Measurements from ENCODE around the gene ABTB2. TPM values are rescaled to one million over a fixed set of nuclear protein-coding genes. Genes with fewer than 3 reads are reported as not detected.

Gene ABTB2
- total RNA-seq, 1 experiment from 2014 or later: not detected

DNA sequence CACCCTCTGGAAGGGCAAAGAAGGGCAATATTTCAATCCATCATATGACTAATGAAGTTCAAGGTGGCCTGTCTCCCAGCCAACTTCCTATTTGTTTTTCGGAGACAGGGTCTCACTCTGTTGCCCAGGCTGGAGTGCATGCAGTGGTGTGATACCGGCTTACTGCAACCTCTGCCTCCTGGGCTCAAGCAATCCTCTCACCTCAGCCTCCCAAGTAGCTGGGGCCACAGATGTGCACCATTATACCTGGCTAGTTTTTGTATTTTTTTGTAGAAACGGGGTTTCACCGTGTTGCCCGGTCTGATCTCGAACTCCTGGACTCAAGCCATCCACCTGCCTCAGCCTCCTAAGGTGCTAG, 13.4 kb downstream of the ABTB2 start:
- Histone ChIP-seq H3K4me2 (ENCODE audit: low read depth, low read length, poor library complexity, severe bottlenecking) (no peak overlapping the region), H4K20me1 (ENCODE audit: insufficient read depth, low read depth, low read length) (no peaks in the 10 kb centered on the region), H3K9ac (ENCODE audit: low read length) (no peak overlapping the region), H3K9me3 (ENCODE audit: low read length) (no peaks in the 10 kb centered on the region), H2AFZ (ENCODE audit: low read length) (no peak overlapping the region), H3K27me3 (ENCODE audit: low read length) (no peaks in the 10 kb centered on the region), H3K4me3 (ENCODE audit: low read length) (no peak overlapping the region), H3K27ac (ENCODE audit: low read length) (no peak overlapping the region), H3K4me1 (ENCODE audit: low read length) (no peaks in the 10 kb centered on the region; the same call in 1 of the 2 replicates), H3K36me3 (ENCODE audit: insufficient read depth, low read length) (no peaks in the 10 kb centered on the region), H3K9me2 (replicated peaks; ENCODE audit: insufficient read depth, low read length) (no peaks in the 10 kb centered on the region), H3K79me2 (ENCODE audit: low read length) (no peaks in the 10 kb centered on the region)
- no peak for DNase-seq

DNA sequence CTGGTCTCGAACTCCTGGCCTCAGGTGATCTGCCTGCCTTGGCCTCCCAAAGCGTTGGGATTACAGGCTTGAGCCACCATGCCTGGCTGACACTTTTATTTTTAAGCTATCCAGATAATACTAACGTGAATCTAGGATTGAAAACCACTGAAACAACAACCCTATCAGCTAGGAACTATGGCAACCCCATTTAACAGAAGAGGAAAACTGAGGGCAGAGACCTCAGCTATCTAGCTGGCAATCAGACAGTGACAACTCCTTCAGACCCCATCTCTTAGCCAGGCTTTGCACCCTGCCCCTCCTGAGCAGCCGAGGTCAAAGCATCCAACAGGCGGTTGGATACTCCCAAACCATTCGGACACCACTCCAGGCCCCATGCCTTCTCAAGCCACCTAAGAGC, 14.1 kb downstream of the ABTB2 start:
- no peaks in the 10 kb centered on the region for H3K27me3 ChIP-seq (ENCODE audit: low read length)
- H3K4me1 ChIP-seq (ENCODE audit: low read length): no peaks in the 10 kb centered on the region; the same call in 1 of the 2 replicates
- H2AFZ ChIP-seq (ENCODE audit: low read length): no peak overlapping the region
- H3K36me3 ChIP-seq (ENCODE audit: insufficient read depth, low read length): no peaks in the 10 kb centered on the region
- no peak overlapping the region for H3K4me3 ChIP-seq (ENCODE audit: low read length)
- no peaks in the 10 kb centered on the region for H3K79me2 ChIP-seq (ENCODE audit: low read length)
- no peak overlapping the region for H3K27ac ChIP-seq (ENCODE audit: low read length)
- H3K9me3 ChIP-seq (ENCODE audit: low read length): no peaks in the 10 kb centered on the region
- H3K9me2 ChIP-seq (replicated peaks; ENCODE audit: insufficient read depth, low read length): no peaks in the 10 kb centered on the region
- no peak for DNase-seq
- H4K20me1 ChIP-seq (ENCODE audit: insufficient read depth, low read depth, low read length): no peaks in the 10 kb centered on the region
- H3K4me2 ChIP-seq (ENCODE audit: low read depth, low read length, poor library complexity, severe bottlenecking): no peak overlapping the region
- H3K9ac ChIP-seq (ENCODE audit: low read length): no peak overlapping the region

DNA sequence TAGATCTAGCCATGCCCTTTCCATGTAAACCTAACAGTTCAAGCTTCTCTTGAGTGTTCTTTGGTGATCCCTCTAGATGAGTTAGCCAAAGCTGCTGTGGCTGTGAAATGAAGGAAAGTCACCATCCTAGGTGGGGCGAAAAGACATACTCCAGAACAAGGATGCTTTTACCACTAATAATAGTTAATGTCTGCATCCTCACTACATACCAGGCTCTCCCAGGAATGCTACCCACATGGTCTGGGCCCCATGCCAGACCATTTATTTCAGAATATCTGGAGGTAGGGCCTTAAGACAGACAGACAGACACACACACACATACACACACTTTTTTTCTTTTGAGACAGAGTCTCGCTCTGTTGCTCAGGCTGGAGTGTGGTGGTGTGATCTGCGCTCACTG, 14.7 kb downstream of the ABTB2 start:
- no peaks in the 10 kb centered on the region for H3K79me2 ChIP-seq (ENCODE audit: low read length)
- H3K27ac ChIP-seq (ENCODE audit: low read length): no peak overlapping the region
- H3K9me2 ChIP-seq (replicated peaks; ENCODE audit: insufficient read depth, low read length): no peaks in the 10 kb centered on the region
- no peak overlapping the region for H3K4me2 ChIP-seq (ENCODE audit: low read depth, low read length, poor library complexity, severe bottlenecking)
- no peaks in the 10 kb centered on the region for H3K9me3 ChIP-seq (ENCODE audit: low read length)
- no peaks in the 10 kb centered on the region; the same call in 1 of the 2 replicates for H3K4me1 ChIP-seq (ENCODE audit: low read length)
- H3K36me3 ChIP-seq (ENCODE audit: insufficient read depth, low read length): no peaks in the 10 kb centered on the region
- no peak overlapping the region for H2AFZ ChIP-seq (ENCODE audit: low read length)
- H3K27me3 ChIP-seq (ENCODE audit: low read length): no peaks in the 10 kb centered on the region
- no peak overlapping the region for H3K9ac ChIP-seq (ENCODE audit: low read length)
- H4K20me1 ChIP-seq (ENCODE audit: insufficient read depth, low read depth, low read length): no peaks in the 10 kb centered on the region
- DNase-seq: no peak
- no peak overlapping the region for H3K4me3 ChIP-seq (ENCODE audit: low read length)

DNA sequence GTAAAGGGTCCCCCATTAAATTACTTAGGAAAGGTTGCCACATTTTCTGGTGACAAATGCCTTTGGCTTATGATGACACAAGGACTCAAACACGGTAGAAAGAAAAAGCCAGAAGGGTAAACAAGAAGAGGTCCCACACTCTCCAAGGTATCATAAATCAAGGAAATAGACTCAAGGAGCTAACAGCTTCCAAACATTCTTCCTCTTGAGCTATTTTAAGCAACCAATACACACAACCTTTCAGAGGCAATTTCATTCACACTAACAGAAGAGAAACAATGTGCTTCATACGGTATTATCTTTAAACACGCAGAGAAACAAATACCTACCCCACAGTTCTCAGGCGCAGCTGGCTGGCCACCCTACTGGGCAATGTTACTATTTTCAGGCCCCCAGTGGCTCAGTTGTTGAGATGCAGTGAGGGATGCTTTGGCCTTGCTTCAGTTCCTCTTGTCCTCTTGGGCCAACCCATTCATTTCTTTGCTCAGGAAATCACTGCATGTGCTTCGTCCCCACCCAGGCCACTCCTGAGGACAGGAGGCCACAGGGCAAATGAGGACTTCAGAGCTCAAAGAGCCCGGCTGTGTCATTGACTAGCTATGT, 15.8 kb downstream of the ABTB2 start:
- no peaks in the 10 kb centered on the region for H3K36me3 ChIP-seq (ENCODE audit: insufficient read depth, low read length)
- no peak overlapping the region for H2AFZ ChIP-seq (ENCODE audit: low read length)
- no peak overlapping the region for H3K27ac ChIP-seq (ENCODE audit: low read length)
- H3K4me2 ChIP-seq (ENCODE audit: low read depth, low read length, poor library complexity, severe bottlenecking): no peak overlapping the region
- H3K9me2 ChIP-seq (replicated peaks; ENCODE audit: insufficient read depth, low read length): no peaks in the 10 kb centered on the region
- no peaks in the 10 kb centered on the region for H4K20me1 ChIP-seq (ENCODE audit: insufficient read depth, low read depth, low read length)
- no peaks in the 10 kb centered on the region for H3K9me3 ChIP-seq (ENCODE audit: low read length)
- H3K4me3 ChIP-seq (ENCODE audit: low read length): no peak overlapping the region
- DNase-seq: no peak
- H3K79me2 ChIP-seq (ENCODE audit: low read length): no peaks in the 10 kb centered on the region
- H3K9ac ChIP-seq (ENCODE audit: low read length): no peak overlapping the region
- H3K4me1 ChIP-seq (ENCODE audit: low read length): no peaks in the 10 kb centered on the region; the same call in 1 of the 2 replicates
- no peaks in the 10 kb centered on the region for H3K27me3 ChIP-seq (ENCODE audit: low read length)

DNA sequence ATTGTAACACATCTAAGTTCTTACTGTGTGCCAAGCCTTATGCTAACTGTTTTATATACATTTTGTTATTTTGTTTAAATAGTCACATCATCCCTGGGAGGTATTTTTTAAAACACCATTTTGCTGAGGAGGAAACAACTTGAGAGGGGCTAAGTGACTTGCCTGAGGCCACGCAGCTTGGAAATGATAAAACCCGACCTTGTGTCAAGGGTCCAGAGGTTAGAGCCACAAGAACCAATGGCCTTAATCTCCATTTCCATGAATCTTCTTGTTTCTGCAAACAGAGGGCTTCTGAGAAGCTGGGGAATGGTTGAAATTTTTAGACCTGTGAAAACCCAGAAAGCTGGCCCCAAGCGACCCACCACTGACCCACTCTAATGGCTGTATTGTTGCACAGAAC, 16.7 kb downstream of the ABTB2 start:
- no peak overlapping the region for H3K4me3 ChIP-seq (ENCODE audit: low read length)
- no peak overlapping the region for H3K9ac ChIP-seq (ENCODE audit: low read length)
- H4K20me1 ChIP-seq (ENCODE audit: insufficient read depth, low read depth, low read length): no peaks in the 10 kb centered on the region
- H3K36me3 ChIP-seq (ENCODE audit: insufficient read depth, low read length): no peaks in the 10 kb centered on the region
- no peaks in the 10 kb centered on the region for H3K9me3 ChIP-seq (ENCODE audit: low read length)
- no peak for DNase-seq
- H3K27me3 ChIP-seq (ENCODE audit: low read length): no peaks in the 10 kb centered on the region
- no peak overlapping the region for H2AFZ ChIP-seq (ENCODE audit: low read length)
- H3K27ac ChIP-seq (ENCODE audit: low read length): no peak overlapping the region
- no peaks in the 10 kb centered on the region for H3K79me2 ChIP-seq (ENCODE audit: low read length)
- H3K4me1 ChIP-seq (ENCODE audit: low read length): no peaks in the 10 kb centered on the region; the same call in 1 of the 2 replicates
- H3K4me2 ChIP-seq (ENCODE audit: low read depth, low read length, poor library complexity, severe bottlenecking): no peak overlapping the region
- no peaks in the 10 kb centered on the region for H3K9me2 ChIP-seq (replicated peaks; ENCODE audit: insufficient read depth, low read length)

DNA sequence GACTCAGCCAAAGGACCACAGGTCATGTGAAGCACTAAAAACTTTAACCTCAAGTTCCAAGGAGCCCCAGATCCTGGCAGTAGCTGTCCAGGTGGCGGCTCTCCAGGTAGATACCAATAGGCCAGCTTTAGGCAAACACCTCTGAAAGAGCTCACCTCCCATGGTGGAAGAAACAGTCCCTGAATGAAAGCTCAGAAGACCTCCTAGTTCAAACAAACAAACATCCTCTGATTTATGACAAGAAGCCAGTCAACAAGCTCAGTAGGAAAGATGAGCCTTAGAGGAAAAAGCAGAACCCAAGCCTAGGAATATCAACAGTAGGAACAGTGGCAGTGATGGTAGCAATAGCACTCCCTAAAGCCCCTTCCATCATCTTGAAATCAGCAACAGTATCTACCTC, 17.2 kb downstream of the ABTB2 start:
- H4K20me1 ChIP-seq (ENCODE audit: insufficient read depth, low read depth, low read length): no peaks in the 10 kb centered on the region
- no peak overlapping the region for H2AFZ ChIP-seq (ENCODE audit: low read length)
- no peak overlapping the region for H3K4me2 ChIP-seq (ENCODE audit: low read depth, low read length, poor library complexity, severe bottlenecking)
- DNase-seq: no peak
- H3K9me3 ChIP-seq (ENCODE audit: low read length): no peaks in the 10 kb centered on the region
- no peak overlapping the region for H3K4me3 ChIP-seq (ENCODE audit: low read length)
- H3K36me3 ChIP-seq (ENCODE audit: insufficient read depth, low read length): no peaks in the 10 kb centered on the region
- H3K27me3 ChIP-seq (ENCODE audit: low read length): no peaks in the 10 kb centered on the region
- H3K9me2 ChIP-seq (replicated peaks; ENCODE audit: insufficient read depth, low read length): no peaks in the 10 kb centered on the region
- H3K9ac ChIP-seq (ENCODE audit: low read length): no peak overlapping the region
- H3K27ac ChIP-seq (ENCODE audit: low read length): no peak overlapping the region
- H3K4me1 ChIP-seq (ENCODE audit: low read length): no peaks in the 10 kb centered on the region; the same call in 1 of the 2 replicates
- H3K79me2 ChIP-seq (ENCODE audit: low read length): no peaks in the 10 kb centered on the region

DNA sequence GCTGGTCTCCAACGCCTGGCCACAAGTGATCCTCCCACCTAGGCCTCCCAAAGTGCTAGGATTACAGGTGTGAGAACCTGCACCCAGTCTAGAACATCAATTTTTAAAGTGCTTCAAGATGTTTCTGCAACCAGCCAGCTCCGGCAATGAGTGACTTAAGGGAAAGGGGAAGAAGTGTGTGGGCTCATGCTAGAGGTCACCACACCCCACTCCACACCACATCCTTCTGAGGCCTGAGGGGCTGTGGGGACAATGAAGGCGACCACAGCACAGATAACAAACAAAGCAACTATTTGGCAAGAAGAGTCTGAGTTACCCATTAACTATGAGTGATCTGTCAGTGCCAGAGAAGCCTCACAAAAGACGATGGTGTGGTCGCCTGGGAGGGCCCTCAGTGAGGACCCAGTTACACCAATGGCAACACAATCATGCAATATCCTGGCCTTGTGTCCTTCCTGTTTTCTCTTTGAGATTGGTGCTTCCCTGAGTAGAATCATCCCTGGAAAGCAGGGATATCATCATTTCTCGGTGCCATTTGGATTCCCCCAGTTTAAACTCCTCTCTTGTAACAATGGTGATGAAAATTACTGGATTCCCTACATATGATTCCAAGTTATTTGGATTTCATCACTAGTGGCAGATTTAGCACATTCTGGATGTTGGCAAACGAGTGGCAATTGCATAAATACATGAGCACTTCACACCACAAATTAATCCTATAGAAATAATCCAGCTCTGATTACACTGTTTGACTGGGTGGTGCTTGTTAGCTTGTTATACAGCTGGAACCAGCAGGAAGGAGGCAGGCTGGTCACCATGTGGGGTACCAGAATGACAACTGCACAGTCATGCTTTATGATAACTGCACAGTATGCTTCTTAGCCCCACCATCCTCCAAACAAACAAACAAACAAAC, 18.4 kb downstream of the ABTB2 start:
- Histone ChIP-seq H3K9me3 (ENCODE audit: low read length) (no peaks in the 10 kb centered on the region), H4K20me1 (ENCODE audit: insufficient read depth, low read depth, low read length) (no peaks in the 10 kb centered on the region), H3K4me2 (ENCODE audit: low read depth, low read length, poor library complexity, severe bottlenecking) (no peak overlapping the region), H3K27ac (ENCODE audit: low read length) (no peak overlapping the region), H3K4me1 (ENCODE audit: low read length) (no peaks in the 10 kb centered on the region; the same call in 1 of the 2 replicates), H3K36me3 (ENCODE audit: insufficient read depth, low read length) (no peaks in the 10 kb centered on the region), H3K79me2 (ENCODE audit: low read length) (no peaks in the 10 kb centered on the region), H3K27me3 (ENCODE audit: low read length) (no peaks in the 10 kb centered on the region), H3K4me3 (ENCODE audit: low read length) (no peak overlapping the region), H3K9me2 (replicated peaks; ENCODE audit: insufficient read depth, low read length) (no peaks in the 10 kb centered on the region), H2AFZ (ENCODE audit: low read length) (no peak overlapping the region), H3K9ac (ENCODE audit: low read length) (no peak overlapping the region)
- DNase-seq: no peak

DNA sequence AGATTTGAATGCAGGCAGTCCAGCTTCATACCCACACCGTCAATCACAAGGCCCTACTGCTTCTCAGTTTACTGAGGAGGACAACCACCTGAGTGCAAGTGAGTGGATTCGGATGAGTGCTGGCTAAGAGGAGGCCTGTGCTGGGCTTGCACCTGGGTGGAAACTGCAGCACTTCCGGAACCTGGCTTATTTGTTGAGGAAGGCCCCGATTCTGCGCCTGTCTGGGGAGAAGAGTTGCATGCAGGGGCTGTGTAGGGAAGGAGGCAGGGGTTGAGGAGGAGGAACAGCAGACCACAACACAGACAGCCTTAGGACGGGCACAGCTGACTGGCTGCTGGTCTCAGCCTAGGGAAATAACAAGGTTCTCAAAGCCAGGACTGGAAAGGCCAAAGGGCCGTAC, 20.8 kb downstream of the ABTB2 start:
- no peak overlapping the region for H3K27ac ChIP-seq (ENCODE audit: low read length)
- no peaks in the 10 kb centered on the region for H3K9me3 ChIP-seq (ENCODE audit: low read length)
- no peaks in the 10 kb centered on the region for H3K36me3 ChIP-seq (ENCODE audit: insufficient read depth, low read length)
- H3K4me1 ChIP-seq (ENCODE audit: low read length): no peaks in the 10 kb centered on the region; the same call in 1 of the 2 replicates
- H3K9me2 ChIP-seq (replicated peaks; ENCODE audit: insufficient read depth, low read length): no peaks in the 10 kb centered on the region
- no peaks in the 10 kb centered on the region for H3K79me2 ChIP-seq (ENCODE audit: low read length)
- no peak overlapping the region for H3K4me3 ChIP-seq (ENCODE audit: low read length)
- no peak for DNase-seq
- H3K4me2 ChIP-seq (ENCODE audit: low read depth, low read length, poor library complexity, severe bottlenecking): no peak overlapping the region
- H3K27me3 ChIP-seq (ENCODE audit: low read length): no peaks in the 10 kb centered on the region
- no peak overlapping the region for H3K9ac ChIP-seq (ENCODE audit: low read length)
- no peak overlapping the region for H2AFZ ChIP-seq (ENCODE audit: low read length)
- H4K20me1 ChIP-seq (ENCODE audit: insufficient read depth, low read depth, low read length): no peaks in the 10 kb centered on the region
